IMR-90 (cell line): ENCODE measurements around the gene NEK11.

Source experiments
- BHLHE40 ChIP-seq: fragments of 150-350 bp; IDR thresholded peaks from 2 replicates; pipeline ENCODE4 v1.6.1; 2016; ENCODE audit warnings: mild to moderate bottlenecking, low read depth, low read length
- CEBPB ChIP-seq: IDR thresholded peaks from 2 replicates; pipeline ENCODE4 v1.6.1; 2012; ENCODE audit warnings: low read depth, low read length, improper control_type of control experiment
- MXI1 ChIP-seq: IDR thresholded peaks from 2 replicates; pipeline ENCODE4 v1.6.1; 2012; ENCODE audit warnings: low read depth, mild to moderate bottlenecking, low read length, moderate library complexity, borderline replicate concordance
- POLR2A ChIP-seq: IDR thresholded peaks from 2 replicates; pipeline ENCODE4 v1.6.1; 2012; ENCODE audit warnings: mild to moderate bottlenecking, low read depth, low read length
- RAD21 ChIP-seq: IDR thresholded peaks from 2 replicates; pipeline ENCODE4 v1.6.1; 2012; ENCODE audit warnings: low read length, improper control_type of control experiment
- RCOR1 ChIP-seq: IDR thresholded peaks from 2 replicates; pipeline ENCODE4 v1.6.1; 2012; ENCODE audit warnings: mild to moderate bottlenecking, low read length, improper control_type of control experiment; ENCODE audit not compliant: insufficient replicate concordance
- SMC3 ChIP-seq: fragments of 150-350 bp; IDR thresholded peaks from 2 replicates; pipeline ENCODE4 v1.6.1; 2016; ENCODE audit warnings: low read depth, mild to moderate bottlenecking, antibody characterized with exemption, low read length, moderate library complexity
- TF ChIP-seq, protein P1 (sequence below): conservative IDR thresholded peaks from 2 replicates; pipeline ENCODE4 v1.5.1; 2012; ENCODE audit warnings: mild to moderate bottlenecking, low read depth, low read length, improper control_type of control experiment
- TF ChIP-seq, protein P2 (sequence below): fragments of 150-350 bp; IDR thresholded peaks from 2 replicates; pipeline ENCODE4 v1.6.1; 2016; ENCODE audit warnings: low read depth, mild to moderate bottlenecking, low read length, moderate library complexity, borderline replicate concordance
- TF ChIP-seq, protein P3 (sequence below): fragments of 150-350 bp; IDR thresholded peaks from 2 replicates; pipeline ENCODE4 v1.6.1; 2017; ENCODE audit warnings: mild to moderate bottlenecking, antibody characterized with exemption, low read length, low read depth

DNA sequence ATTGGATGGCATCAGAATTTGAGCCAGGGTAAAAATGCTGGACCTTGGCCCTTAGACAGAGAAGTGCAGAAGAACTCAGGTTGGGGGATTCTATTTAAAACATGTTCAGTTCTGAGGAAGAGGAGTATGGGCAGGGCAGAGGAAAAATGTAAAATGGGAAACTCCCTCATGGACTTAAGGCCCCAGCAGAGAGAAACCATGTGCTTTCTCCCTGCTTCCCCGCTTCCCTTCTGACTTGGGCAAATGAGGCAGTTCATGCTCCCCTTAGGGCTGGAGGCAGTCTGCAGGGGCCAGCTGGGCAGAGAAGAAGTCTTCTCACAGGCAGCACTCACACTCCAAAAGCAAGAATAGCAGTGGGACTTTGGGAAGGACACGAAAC lies 345.0 kb downstream of the NEK11 start:
- TF ChIP-seq, protein P1, sequence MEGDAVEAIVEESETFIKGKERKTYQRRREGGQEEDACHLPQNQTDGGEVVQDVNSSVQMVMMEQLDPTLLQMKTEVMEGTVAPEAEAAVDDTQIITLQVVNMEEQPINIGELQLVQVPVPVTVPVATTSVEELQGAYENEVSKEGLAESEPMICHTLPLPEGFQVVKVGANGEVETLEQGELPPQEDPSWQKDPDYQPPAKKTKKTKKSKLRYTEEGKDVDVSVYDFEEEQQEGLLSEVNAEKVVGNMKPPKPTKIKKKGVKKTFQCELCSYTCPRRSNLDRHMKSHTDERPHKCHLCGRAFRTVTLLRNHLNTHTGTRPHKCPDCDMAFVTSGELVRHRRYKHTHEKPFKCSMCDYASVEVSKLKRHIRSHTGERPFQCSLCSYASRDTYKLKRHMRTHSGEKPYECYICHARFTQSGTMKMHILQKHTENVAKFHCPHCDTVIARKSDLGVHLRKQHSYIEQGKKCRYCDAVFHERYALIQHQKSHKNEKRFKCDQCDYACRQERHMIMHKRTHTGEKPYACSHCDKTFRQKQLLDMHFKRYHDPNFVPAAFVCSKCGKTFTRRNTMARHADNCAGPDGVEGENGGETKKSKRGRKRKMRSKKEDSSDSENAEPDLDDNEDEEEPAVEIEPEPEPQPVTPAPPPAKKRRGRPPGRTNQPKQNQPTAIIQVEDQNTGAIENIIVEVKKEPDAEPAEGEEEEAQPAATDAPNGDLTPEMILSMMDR, result no peak
- TF ChIP-seq BHLHE40, result no peak
- no peak for TF ChIP-seq RAD21
- TF ChIP-seq MXI1, result no peak
- no peak for TF ChIP-seq SMC3
- TF ChIP-seq POLR2A, result no peak
- TF ChIP-seq, protein P2, sequence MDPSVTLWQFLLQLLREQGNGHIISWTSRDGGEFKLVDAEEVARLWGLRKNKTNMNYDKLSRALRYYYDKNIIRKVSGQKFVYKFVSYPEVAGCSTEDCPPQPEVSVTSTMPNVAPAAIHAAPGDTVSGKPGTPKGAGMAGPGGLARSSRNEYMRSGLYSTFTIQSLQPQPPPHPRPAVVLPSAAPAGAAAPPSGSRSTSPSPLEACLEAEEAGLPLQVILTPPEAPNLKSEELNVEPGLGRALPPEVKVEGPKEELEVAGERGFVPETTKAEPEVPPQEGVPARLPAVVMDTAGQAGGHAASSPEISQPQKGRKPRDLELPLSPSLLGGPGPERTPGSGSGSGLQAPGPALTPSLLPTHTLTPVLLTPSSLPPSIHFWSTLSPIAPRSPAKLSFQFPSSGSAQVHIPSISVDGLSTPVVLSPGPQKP, result no peak
- no peak for TF ChIP-seq RCOR1
- TF ChIP-seq, protein P3, sequence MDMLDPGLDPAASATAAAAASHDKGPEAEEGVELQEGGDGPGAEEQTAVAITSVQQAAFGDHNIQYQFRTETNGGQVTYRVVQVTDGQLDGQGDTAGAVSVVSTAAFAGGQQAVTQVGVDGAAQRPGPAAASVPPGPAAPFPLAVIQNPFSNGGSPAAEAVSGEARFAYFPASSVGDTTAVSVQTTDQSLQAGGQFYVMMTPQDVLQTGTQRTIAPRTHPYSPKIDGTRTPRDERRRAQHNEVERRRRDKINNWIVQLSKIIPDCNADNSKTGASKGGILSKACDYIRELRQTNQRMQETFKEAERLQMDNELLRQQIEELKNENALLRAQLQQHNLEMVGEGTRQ, result no peak
- TF ChIP-seq CEBPB, result no peak
